ENCODE results near the gene SATB2. TPM values are rescaled to one million over a fixed set of nuclear protein-coding genes. Genes with fewer than 3 reads are reported as not detected.

SATB2 gene
- total and polyA plus RNA-seq, 2 experiments from 2014 or later = 1.6 to 6.0 TPM

- TF ChIP-seq POLR2AphosphoS5 (IDR thresholded peaks at IDR 0.05; ENCODE audit: low read depth) (no peak), EZH2 (IDR thresholded peaks at IDR 0.05; ENCODE audit: low read depth, unreplicated experiment) (no peak)
- TF ChIP-seq, protein P1, sequence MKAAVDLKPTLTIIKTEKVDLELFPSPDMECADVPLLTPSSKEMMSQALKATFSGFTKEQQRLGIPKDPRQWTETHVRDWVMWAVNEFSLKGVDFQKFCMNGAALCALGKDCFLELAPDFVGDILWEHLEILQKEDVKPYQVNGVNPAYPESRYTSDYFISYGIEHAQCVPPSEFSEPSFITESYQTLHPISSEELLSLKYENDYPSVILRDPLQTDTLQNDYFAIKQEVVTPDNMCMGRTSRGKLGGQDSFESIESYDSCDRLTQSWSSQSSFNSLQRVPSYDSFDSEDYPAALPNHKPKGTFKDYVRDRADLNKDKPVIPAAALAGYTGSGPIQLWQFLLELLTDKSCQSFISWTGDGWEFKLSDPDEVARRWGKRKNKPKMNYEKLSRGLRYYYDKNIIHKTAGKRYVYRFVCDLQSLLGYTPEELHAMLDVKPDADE (IDR thresholded peaks at IDR 0.05) = no peak
- Mint-ChIP-seq H3K27me3 (ENCODE audit: insufficient read depth, low read depth, poor library complexity) (peaks cover 33% of the 10 kb centered on the region), H3K27ac (no peak overlapping the region), H3K36me3 (ENCODE audit: low read depth) (no peaks in the 10 kb centered on the region), H3K9me3 (peaks cover 3% of the 10 kb centered on the region; the same call in 2 of the 3 replicates), H3K4me1 (peaks cover 15% of the 10 kb centered on the region), H3K4me3 (peak overlapping the region; percentile 79)
- H2AFZ ChIP-seq = peak overlapping the region; percentile 44; the same call in 1 of the 2 replicates
- H3K36me3 ChIP-seq (ENCODE audit: insufficient read depth) = no peaks in the 10 kb centered on the region
- DNase-seq (ENCODE audit: low spot score) = no peak
- no peak for ATAC-seq
- H3K27ac ChIP-seq (ENCODE audit: low read depth) = no peak overlapping the region
- peak overlapping the region; percentile 96 for H3K4me2 ChIP-seq
- H3F3A ChIP-seq (replicated peaks; ENCODE audit: low read depth) = peaks cover 8% of the 10 kb centered on the region
- peaks cover 20% of the 10 kb centered on the region for H3K4me1 ChIP-seq (ENCODE audit: insufficient read depth)
- no peaks in the 10 kb centered on the region for H4K20me1 ChIP-seq (replicated peaks; ENCODE audit: insufficient read depth)
- peaks cover 49% of the 10 kb centered on the region for H3K27me3 ChIP-seq (ENCODE audit: insufficient read depth)
- no peaks in the 10 kb centered on the region; the same call in 1 of the 2 replicates for H3K79me2 ChIP-seq (replicated peaks; ENCODE audit: insufficient read depth)
- peak overlapping the region; percentile 81 for H3K4me3 ChIP-seq
- H3K9me2 ChIP-seq (ENCODE audit: insufficient read depth) = no peaks in the 10 kb centered on the region
Measured at GRCh38 chr2:199455210-199455544, 2.6 kb downstream of the SATB2 start.

GRCh38 chr2:199452991-199453379 is 4.8 kb downstream of the SATB2 start:
- no peaks in the 10 kb centered on the region for H3K36me3 Mint-ChIP-seq (ENCODE audit: low read depth)
- no peak overlapping the region for H3K4me3 ChIP-seq
- H3K27ac ChIP-seq (ENCODE audit: low read depth) = no peak overlapping the region
- peaks cover 38% of the 10 kb centered on the region for H3K27me3 ChIP-seq (ENCODE audit: insufficient read depth)
- H2AFZ ChIP-seq = no peak overlapping the region
- no peak overlapping the region for H3K27ac Mint-ChIP-seq
- H3K4me1 ChIP-seq (ENCODE audit: insufficient read depth) = peaks cover 17% of the 10 kb centered on the region
- no peaks in the 10 kb centered on the region; the same call in 1 of the 2 replicates for H3K79me2 ChIP-seq (replicated peaks; ENCODE audit: insufficient read depth)
- H3K4me1 Mint-ChIP-seq = peaks cover 12% of the 10 kb centered on the region
- no peak overlapping the region for H3K4me3 Mint-ChIP-seq
- DNase-seq (ENCODE audit: low spot score) (no peak), ATAC-seq (no peak)
- no peaks in the 10 kb centered on the region for H3K9me3 Mint-ChIP-seq
- H3K9me2 ChIP-seq (ENCODE audit: insufficient read depth) = no peaks in the 10 kb centered on the region
- no peak overlapping the region for H3K4me2 ChIP-seq
- no peaks in the 10 kb centered on the region for H4K20me1 ChIP-seq (replicated peaks; ENCODE audit: insufficient read depth)
- H3K27me3 Mint-ChIP-seq (ENCODE audit: insufficient read depth, low read depth, poor library complexity) = peaks cover 21% of the 10 kb centered on the region
- no peaks in the 10 kb centered on the region for H3K36me3 ChIP-seq (ENCODE audit: insufficient read depth)
- H3F3A ChIP-seq (replicated peaks; ENCODE audit: low read depth) = peaks cover 4% of the 10 kb centered on the region; the same call in 1 of the 2 replicates
- no peak for TF ChIP-seq JUNB (IDR thresholded peaks at IDR 0.05; ENCODE audit: unreplicated experiment)
- TF ChIP-seq, protein P2, sequence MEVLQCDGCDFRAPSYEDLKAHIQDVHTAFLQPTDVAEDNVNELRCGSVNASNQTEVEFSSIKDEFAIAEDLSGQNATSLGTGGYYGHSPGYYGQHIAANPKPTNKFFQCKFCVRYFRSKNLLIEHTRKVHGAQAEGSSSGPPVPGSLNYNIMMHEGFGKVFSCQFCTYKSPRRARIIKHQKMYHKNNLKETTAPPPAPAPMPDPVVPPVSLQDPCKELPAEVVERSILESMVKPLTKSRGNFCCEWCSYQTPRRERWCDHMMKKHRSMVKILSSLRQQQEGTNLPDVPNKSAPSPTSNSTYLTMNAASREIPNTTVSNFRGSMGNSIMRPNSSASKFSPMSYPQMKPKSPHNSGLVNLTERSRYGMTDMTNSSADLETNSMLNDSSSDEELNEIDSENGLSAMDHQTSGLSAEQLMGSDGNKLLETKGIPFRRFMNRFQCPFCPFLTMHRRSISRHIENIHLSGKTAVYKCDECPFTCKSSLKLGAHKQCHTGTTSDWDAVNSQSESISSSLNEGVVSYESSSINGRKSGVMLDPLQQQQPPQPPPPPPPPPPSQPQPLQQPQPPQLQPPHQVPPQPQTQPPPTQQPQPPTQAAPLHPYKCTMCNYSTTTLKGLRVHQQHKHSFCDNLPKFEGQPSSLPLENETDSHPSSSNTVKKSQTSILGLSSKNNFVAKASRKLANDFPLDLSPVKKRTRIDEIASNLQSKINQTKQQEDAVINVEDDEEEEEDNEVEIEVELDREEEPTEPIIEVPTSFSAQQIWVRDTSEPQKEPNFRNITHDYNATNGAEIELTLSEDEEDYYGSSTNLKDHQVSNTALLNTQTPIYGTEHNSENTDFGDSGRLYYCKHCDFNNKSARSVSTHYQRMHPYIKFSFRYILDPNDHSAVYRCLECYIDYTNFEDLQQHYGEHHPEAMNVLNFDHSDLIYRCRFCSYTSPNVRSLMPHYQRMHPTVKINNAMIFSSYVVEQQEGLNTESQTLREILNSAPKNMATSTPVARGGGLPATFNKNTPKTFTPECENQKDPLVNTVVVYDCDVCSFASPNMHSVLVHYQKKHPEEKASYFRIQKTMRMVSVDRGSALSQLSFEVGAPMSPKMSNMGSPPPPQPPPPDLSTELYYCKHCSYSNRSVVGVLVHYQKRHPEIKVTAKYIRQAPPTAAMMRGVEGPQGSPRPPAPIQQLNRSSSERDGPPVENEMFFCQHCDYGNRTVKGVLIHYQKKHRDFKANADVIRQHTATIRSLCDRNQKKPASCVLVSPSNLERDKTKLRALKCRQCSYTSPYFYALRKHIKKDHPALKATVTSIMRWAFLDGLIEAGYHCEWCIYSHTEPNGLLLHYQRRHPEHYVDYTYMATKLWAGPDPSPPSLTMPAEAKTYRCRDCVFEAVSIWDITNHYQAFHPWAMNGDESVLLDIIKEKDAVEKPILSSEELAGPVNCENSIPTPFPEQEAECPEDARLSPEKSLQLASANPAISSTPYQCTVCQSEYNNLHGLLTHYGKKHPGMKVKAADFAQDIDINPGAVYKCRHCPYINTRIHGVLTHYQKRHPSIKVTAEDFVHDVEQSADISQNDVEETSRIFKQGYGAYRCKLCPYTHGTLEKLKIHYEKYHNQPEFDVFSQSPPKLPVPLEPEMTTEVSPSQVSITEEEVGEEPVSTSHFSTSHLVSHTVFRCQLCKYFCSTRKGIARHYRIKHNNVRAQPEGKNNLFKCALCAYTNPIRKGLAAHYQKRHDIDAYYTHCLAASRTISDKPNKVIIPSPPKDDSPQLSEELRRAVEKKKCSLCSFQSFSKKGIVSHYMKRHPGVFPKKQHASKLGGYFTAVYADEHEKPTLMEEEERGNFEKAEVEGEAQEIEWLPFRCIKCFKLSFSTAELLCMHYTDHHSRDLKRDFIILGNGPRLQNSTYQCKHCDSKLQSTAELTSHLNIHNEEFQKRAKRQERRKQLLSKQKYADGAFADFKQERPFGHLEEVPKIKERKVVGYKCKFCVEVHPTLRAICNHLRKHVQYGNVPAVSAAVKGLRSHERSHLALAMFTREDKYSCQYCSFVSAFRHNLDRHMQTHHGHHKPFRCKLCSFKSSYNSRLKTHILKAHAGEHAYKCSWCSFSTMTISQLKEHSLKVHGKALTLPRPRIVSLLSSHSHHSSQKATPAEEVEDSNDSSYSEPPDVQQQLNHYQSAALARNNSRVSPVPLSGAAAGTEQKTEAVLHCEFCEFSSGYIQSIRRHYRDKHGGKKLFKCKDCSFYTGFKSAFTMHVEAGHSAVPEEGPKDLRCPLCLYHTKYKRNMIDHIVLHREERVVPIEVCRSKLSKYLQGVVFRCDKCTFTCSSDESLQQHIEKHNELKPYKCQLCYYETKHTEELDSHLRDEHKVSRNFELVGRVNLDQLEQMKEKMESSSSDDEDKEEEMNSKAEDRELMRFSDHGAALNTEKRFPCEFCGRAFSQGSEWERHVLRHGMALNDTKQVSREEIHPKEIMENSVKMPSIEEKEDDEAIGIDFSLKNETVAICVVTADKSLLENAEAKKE (CRISPR knock-in tag; IDR thresholded peaks at IDR 0.05) = no peak
- no peak for TF ChIP-seq CTCF (conservative IDR thresholded peaks at IDR 0.05; ENCODE audit: low read depth in 2 of 2)
- no peak for TF ChIP-seq STAT1 (IDR thresholded peaks at IDR 0.05; ENCODE audit: unreplicated experiment)
- TF ChIP-seq EZH2 (IDR thresholded peaks at IDR 0.05; ENCODE audit: low read depth, unreplicated experiment) = no peak
- TF ChIP-seq POLR2AphosphoS5 (IDR thresholded peaks at IDR 0.05; ENCODE audit: low read depth) = no peak
- TF ChIP-seq ZNF331 (CRISPR knock-in tag; IDR thresholded peaks at IDR 0.05; ENCODE audit: low read depth) = no peak
- TF ChIP-seq EZH2phosphoT487 (IDR thresholded peaks at IDR 0.05; ENCODE audit: unreplicated experiment) = no peak
